ENCODE data around the gene SOBP.

- no peak for TF ChIP-seq POLR2A (IDR thresholded peaks at IDR 0.05)
- TF ChIP-seq CTCF (IDR thresholded peaks at IDR 0.05), result peak; percentile 72 to 86 (median 74)
Observed at GRCh38 chr6:107704347-107705013, 214.6 kb downstream of the SOBP start.
